CD4-positive, alpha-beta memory T cell (primary cell): ENCODE data around the gene USH1C. TPM values are rescaled to one million over a fixed set of nuclear protein-coding genes. Genes with fewer than 3 reads are reported as not detected.

ENCODE experiments used
- CTCF ChIA-PET: fragments of 350-600 bp; sonication (Branson Sonifier 250); formaldehyde crosslinking; loops from one replicate; lab custom pipeline; 2021; ENCODE audit warnings: inconsistent platforms; ENCODE audit not compliant: partially characterized antibody; lab: Charles Lee
- POLR2A ChIA-PET: fragments of 350-600 bp; sonication (Branson Sonifier 250); formaldehyde crosslinking; loops from one replicate; lab custom pipeline; 2021; ENCODE audit not compliant: partially characterized antibody; lab: Charles Lee
- DNase-seq, 5 donors: peaks; one replicate each; pipeline versions ENCODE4 v3.0.0 to v3.0.0-alpha.2; 2020 to 2022; ENCODE audit warnings: mixed read lengths in 1 of 5
- H3K27ac ChIP-seq: one replicate; pipeline ENCODE4 v1.7.0; 2013; ENCODE audit warnings: low read depth, low read length
- H3K27me3 ChIP-seq: 2 replicates; pipeline ENCODE4 v1.7.0; 2013; ENCODE audit warnings: mild to moderate bottlenecking, low read length, moderate library complexity; ENCODE audit not compliant: insufficient read depth
- H3K36me3 ChIP-seq: 2 replicates; pipeline ENCODE4 v1.7.0; 2013; ENCODE audit warnings: mild to moderate bottlenecking, low read length, moderate library complexity; ENCODE audit not compliant: insufficient read depth
- H3K4me1 ChIP-seq: 2 replicates; pipeline ENCODE4 v1.7.0; 2013; ENCODE audit warnings: mild to moderate bottlenecking, low read length, moderate library complexity; ENCODE audit not compliant: insufficient read depth
- H3K4me3 ChIP-seq, 2 donors: one replicate each; pipeline ENCODE4 v1.7.0; 2013; ENCODE audit warnings: low read length in 2 of 2, mild to moderate bottlenecking in 1 of 2
- H3K9me3 ChIP-seq, 2 donors: one replicate each; pipeline ENCODE4 v1.7.0; 2013; ENCODE audit warnings: low read length in 2 of 2, control low read depth in 1 of 2; ENCODE audit not compliant: control insufficient read depth in 1 of 2
- H3K27ac Mint-ChIP-seq, 7 donors: one replicate each; pipeline ENCODE4 v1.8.0; 2020 to 2021; ENCODE audit warnings: mixed read lengths in 7 of 7, mild to moderate bottlenecking in 6 of 7, inconsistent platforms in 3 of 7, moderate library complexity in 3 of 7
- H3K27me3 Mint-ChIP-seq, 2 donors: one replicate each; pipeline ENCODE4 v1.8.0; 2020 to 2021; ENCODE audit warnings: mixed read lengths in 2 of 2
- H3K36me3 Mint-ChIP-seq, 2 donors: one replicate each; pipeline ENCODE4 v1.8.0; 2020 to 2021; ENCODE audit warnings: mixed read lengths in 2 of 2, inconsistent platforms in 1 of 2, mild to moderate bottlenecking in 1 of 2
- H3K4me1 Mint-ChIP-seq, 4 donors: one replicate each; pipeline ENCODE4 v1.8.0; 2020 to 2021; ENCODE audit warnings: mixed read lengths in 4 of 4, mild to moderate bottlenecking in 1 of 4
- H3K4me3 Mint-ChIP-seq, 8 donors: one replicate each; pipeline ENCODE4 v1.8.0; 2020 to 2021; ENCODE audit warnings: mixed read lengths in 8 of 8, mild to moderate bottlenecking in 7 of 8, moderate library complexity in 6 of 8, inconsistent platforms in 3 of 8
- H3K9me3 Mint-ChIP-seq, 8 donors: one replicate each; pipeline ENCODE4 v1.8.0; 2020 to 2021; ENCODE audit warnings: mixed read lengths in 8 of 8, mild to moderate bottlenecking in 5 of 8, inconsistent platforms in 3 of 8, moderate library complexity in 1 of 8
- intact Hi-C: fragments of 100-400 bp; cut with micrococcal nuclease; formaldehyde crosslinking; loops from one replicate; pipeline ENCODE4 v1.15.1; 2023
- polyA plus RNA-seq, 2 donors: library from polyadenylated mRNA; unstranded; fragments of 300-500 nt; fragmentation: Illumina TruSeq; gene quantifications; one replicate each; pipeline ENCODE4 v1.2.3, GENCODE V29; 2021
- total RNA-seq, 2 experiments: library from RNA; stranded (reverse); gene quantifications; one replicate each; pipeline ENCODE4 v1.2.3, GENCODE V29; 2021

The USH1C gene
- total and polyA plus RNA-seq, 4 experiments from 2014 or later = not detected

GRCh38 chr11:17529844-17530185, 14.4 kb downstream of the USH1C start:
- intact Hi-C loops = no loop called here
- H3K27ac ChIP-seq = no peak overlapping the region
- H3K9me3 Mint-ChIP-seq = no peaks in the 10 kb centered on the region
- DNase-seq = no peak
- H3K27me3 Mint-ChIP-seq = peaks cover 4 to 5% of the 10 kb centered on the region in 2 donors
- H3K27me3 ChIP-seq = no peaks in the 10 kb centered on the region
- no peak overlapping the region for H3K4me3 ChIP-seq
- ChIA-PET CTCF (interaction anchor here (0.9 to 3.4 kb wide), 2 partner anchors 68 to 147 kb away, joined by 3 to 40 read pairs; no protein-coding TSS in a partner anchor), POLR2A (no interaction called here)
- no peaks in the 10 kb centered on the region for H3K9me3 ChIP-seq
- no peaks in the 10 kb centered on the region for H3K36me3 Mint-ChIP-seq
- H3K4me1 ChIP-seq = no peaks in the 10 kb centered on the region
- H3K4me1 Mint-ChIP-seq = no peaks in the 10 kb centered on the region
- H3K4me3 Mint-ChIP-seq = no peak overlapping the region
- no peaks in the 10 kb centered on the region for H3K36me3 ChIP-seq
- H3K27ac Mint-ChIP-seq = no peak overlapping the region

DNA sequence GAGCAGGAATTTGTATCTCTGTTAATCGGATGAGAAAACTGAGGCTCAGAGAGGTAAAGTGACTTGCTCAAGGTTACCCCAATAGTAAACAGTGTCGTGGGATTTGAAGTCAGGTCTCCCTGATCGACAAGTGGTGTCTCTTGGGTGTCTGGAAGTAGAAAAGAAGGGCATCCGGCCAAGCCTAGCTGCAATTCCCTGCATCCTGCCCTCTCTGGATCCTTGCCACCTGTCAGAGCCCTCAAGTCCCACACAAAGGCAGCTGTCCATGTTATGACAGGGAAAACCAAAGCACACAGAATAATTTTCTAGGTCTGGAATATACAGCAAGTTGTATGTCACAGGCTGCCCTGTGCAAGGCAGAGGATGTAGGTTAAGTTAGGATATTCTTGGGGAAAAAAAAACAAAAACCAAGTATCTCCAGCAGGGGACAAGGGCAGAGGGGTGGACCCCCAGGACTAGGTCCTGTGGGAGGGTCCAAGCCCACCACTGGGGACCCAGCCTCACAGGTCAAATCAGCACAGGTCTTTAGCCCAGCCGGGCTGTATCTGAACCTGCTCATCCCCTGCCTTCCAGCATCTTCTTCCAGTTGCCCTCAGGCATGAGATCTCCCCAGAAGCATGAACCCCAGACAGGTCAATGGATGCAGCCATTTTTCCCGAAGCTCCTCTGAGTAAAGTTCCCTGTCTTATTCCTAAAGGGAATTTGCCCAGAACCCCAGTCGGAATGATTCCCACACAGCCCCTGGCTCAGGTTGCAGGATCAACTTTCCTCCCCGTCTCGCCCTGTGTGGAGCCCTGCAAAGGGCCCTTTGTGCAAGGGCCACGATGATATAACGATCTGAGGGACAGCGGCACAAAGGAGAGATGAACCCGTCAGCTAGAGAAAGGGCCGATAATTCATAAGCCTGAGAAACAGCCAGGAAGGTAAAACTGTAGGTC, 15.0 kb downstream of the USH1C start:
- Histone ChIP-seq H3K27ac (no peak overlapping the region), H3K9me3 (no peaks in the 10 kb centered on the region), H3K27me3 (no peaks in the 10 kb centered on the region), H3K4me1 (no peaks in the 10 kb centered on the region), H3K36me3 (no peaks in the 10 kb centered on the region), H3K4me3 (no peak overlapping the region)
- Mint-ChIP-seq H3K27me3 (peaks cover 4 to 7% of the 10 kb centered on the region in 2 donors), H3K36me3 (no peaks in the 10 kb centered on the region), H3K9me3 (no peaks in the 10 kb centered on the region), H3K4me3 (no peak overlapping the region), H3K4me1 (no peaks in the 10 kb centered on the region), H3K27ac (no peak overlapping the region)
- ChIA-PET POLR2A (no interaction called here), CTCF (interaction anchor here (0.9 to 3.4 kb wide), 9 partner anchors 14 to 299 kb away, joined by 3 to 40 read pairs (median 4); no protein-coding TSS in a partner anchor)
- DNase-seq = no peak
- intact Hi-C loops = loop anchor here (1.0 kb wide), 2 partner anchors 145 to 299 kb away; no protein-coding TSS in a partner anchor

- Mint-ChIP-seq H3K27me3 (peaks cover 4 to 7% of the 10 kb centered on the region in 2 donors), H3K27ac (no peak overlapping the region), H3K9me3 (peaks cover 0 to 2% (median 0%) of the 10 kb centered on the region in 8 donors), H3K4me1 (no peaks in the 10 kb centered on the region), H3K4me3 (no peak overlapping the region), H3K36me3 (no peaks in the 10 kb centered on the region)
- H3K27me3 ChIP-seq = no peaks in the 10 kb centered on the region
- no peak overlapping the region for H3K4me3 ChIP-seq
- peak in 4 of 5 donors; percentile 21 to 31 (median 23) for DNase-seq
- no peak overlapping the region for H3K27ac ChIP-seq
- H3K4me1 ChIP-seq = no peaks in the 10 kb centered on the region
- POLR2A ChIA-PET = no interaction called here
- H3K9me3 ChIP-seq = no peaks in the 10 kb centered on the region
- intact Hi-C loops = loop anchor here (1.0 kb wide), 2 partner anchors 144 to 298 kb away; no protein-coding TSS in a partner anchor
- CTCF ChIA-PET = interaction anchor here (0.6 to 3.4 kb wide), 16 partner anchors 10 to 307 kb away, joined by 3 to 40 read pairs (median 5); partner anchors contain the start of gene KCNJ11
- H3K36me3 ChIP-seq = no peaks in the 10 kb centered on the region
Observed at GRCh38 chr11:17528181-17528691, 16.0 kb downstream of the USH1C start.

DNA sequence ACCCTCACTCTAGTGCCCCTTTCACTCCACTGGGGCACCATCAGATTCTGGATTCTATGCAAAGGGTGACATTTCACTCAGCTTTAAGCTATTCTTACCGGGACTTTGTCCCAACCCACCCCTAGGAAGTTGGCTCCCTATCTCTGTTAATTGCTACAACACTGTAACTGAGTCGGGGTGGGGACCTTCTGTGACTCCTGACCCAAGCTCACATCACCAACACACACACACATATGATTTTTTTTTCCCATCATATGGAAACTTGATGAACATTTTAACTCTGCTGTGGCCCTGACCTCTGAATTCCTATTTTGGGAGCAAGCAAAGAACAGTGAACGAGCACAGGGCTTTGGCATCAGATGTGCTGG, 16.6 kb downstream of the USH1C start:
- Mint-ChIP-seq H3K4me1 (no peaks in the 10 kb centered on the region), H3K27me3 (peaks cover 4 to 7% of the 10 kb centered on the region in 2 donors), H3K9me3 (peaks cover 0 to 2% (median 0%) of the 10 kb centered on the region in 8 donors), H3K27ac (no peak overlapping the region), H3K4me3 (no peak overlapping the region), H3K36me3 (no peaks in the 10 kb centered on the region)
- intact Hi-C loops = no loop called here
- Histone ChIP-seq H3K27me3 (no peaks in the 10 kb centered on the region), H3K36me3 (no peaks in the 10 kb centered on the region), H3K4me3 (no peak overlapping the region), H3K9me3 (no peaks in the 10 kb centered on the region), H3K27ac (no peak overlapping the region), H3K4me1 (no peaks in the 10 kb centered on the region)
- ChIA-PET POLR2A (no interaction called here), CTCF (interaction anchor here (0.6 to 3.4 kb wide), 15 partner anchors 9 to 306 kb away, joined by 3 to 40 read pairs (median 5); partner anchors contain the start of gene KCNJ11)
- DNase-seq = no peak

DNA sequence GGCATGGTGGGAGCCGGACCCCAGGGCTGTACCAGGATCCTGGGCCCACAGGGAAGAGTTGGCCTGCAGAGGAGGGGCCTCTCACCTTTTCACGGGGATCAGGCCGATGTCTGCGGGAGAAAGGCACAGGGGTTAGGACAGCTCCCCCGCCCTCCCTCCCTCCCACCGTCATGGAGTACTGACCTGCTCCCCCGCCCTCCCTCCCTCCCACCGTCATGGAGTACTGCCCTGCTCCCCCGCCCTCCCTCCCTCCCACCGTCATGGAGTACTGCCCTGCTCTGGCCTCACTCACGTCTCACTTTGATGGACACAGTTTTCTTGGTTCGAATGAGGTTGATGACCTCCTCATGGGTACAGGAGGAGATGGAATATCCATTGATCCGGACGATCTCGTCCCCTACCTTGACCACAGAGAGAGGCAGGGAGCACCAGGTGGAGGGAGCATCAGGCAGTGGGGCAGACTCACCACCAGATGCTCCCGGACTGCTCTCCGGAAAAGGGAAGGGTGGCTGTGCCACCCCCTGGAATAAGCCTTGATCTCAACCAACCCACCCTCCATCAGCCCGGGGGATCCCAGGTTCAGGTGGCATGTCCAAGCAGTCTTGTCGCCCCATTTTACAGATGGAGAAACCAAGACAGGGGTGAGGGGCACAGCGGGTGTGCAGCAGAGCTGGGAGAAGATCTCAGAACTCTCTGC, 17.1 kb downstream of the USH1C start:
- Mint-ChIP-seq H3K4me1 (no peaks in the 10 kb centered on the region), H3K36me3 (no peaks in the 10 kb centered on the region), H3K4me3 (no peak overlapping the region), H3K9me3 (peaks cover 0 to 2% (median 0%) of the 10 kb centered on the region in 8 donors), H3K27ac (no peak overlapping the region), H3K27me3 (peaks cover 4 to 7% of the 10 kb centered on the region in 2 donors)
- Histone ChIP-seq H3K4me3 (no peak overlapping the region), H3K9me3 (no peaks in the 10 kb centered on the region), H3K27ac (no peak overlapping the region), H3K27me3 (no peaks in the 10 kb centered on the region), H3K4me1 (no peaks in the 10 kb centered on the region), H3K36me3 (no peaks in the 10 kb centered on the region)
- POLR2A ChIA-PET = no interaction called here
- CTCF ChIA-PET = interaction anchor here (1.0 to 3.4 kb wide), 13 partner anchors 9 to 306 kb away, joined by 3 to 40 read pairs (median 6); partner anchors contain the start of gene KCNJ11
- intact Hi-C loops = no loop called here
- no peak for DNase-seq

DNA sequence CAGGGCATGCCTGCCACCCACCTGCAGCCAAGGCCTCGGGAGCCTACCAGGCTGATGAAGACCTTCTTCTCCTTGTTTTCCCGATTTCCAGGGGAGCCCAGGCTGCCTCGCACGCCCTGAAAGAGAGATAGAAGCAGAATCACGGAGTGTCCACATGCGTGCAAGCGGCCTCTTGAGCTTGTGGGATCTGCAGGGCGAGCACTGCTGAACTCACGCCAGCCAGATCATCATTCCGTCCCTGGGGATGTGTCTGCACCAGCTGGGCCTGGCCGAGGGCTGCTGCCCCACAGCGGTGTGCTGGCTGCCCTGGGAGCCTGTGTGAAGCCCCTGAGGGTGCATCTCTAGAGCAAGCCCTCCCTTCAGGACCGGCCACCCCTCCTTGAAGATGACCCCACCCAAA, 17.9 kb downstream of the USH1C start:
- Mint-ChIP-seq H3K27ac (no peak overlapping the region), H3K9me3 (peaks cover 0 to 2% (median 0%) of the 10 kb centered on the region in 8 donors), H3K4me1 (no peaks in the 10 kb centered on the region), H3K4me3 (no peak overlapping the region), H3K36me3 (no peaks in the 10 kb centered on the region), H3K27me3 (peaks cover 4 to 5% of the 10 kb centered on the region in 2 donors)
- H3K4me1 ChIP-seq = no peaks in the 10 kb centered on the region
- intact Hi-C loops = no loop called here
- no peak for DNase-seq
- ChIA-PET POLR2A (no interaction called here), CTCF (interaction anchor here (2.5 to 3.1 kb wide), 2 partner anchors 19 to 142 kb away, joined by 7 to 8 read pairs; no protein-coding TSS in a partner anchor)
- no peak overlapping the region for H3K4me3 ChIP-seq
- no peaks in the 10 kb centered on the region for H3K9me3 ChIP-seq
- H3K27me3 ChIP-seq = no peaks in the 10 kb centered on the region
- no peaks in the 10 kb centered on the region for H3K36me3 ChIP-seq
- no peak overlapping the region for H3K27ac ChIP-seq
